ENCODE measurements around the gene TBC1D23.

DNA sequence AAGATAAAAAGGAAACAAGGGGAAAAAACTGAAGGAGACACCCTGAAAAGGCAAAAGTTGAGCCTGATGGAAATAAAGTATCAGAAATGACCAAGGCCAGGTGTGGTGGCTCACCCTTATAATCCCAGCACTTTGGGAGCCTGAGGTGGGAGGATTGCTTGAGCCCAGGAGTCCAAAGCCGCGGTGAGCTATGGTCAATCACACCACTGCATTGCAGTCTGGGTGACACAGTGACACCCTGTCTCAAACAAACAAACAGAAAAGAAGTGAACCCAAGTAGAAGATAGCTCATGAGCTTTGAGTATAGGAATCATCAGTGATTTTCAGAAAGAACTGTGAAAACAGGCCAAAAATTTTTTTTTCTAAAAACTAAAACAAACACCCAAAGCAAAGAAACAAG, 26.4 kb upstream of the TBC1D23 start:
- TF ChIP-seq, protein P1, sequence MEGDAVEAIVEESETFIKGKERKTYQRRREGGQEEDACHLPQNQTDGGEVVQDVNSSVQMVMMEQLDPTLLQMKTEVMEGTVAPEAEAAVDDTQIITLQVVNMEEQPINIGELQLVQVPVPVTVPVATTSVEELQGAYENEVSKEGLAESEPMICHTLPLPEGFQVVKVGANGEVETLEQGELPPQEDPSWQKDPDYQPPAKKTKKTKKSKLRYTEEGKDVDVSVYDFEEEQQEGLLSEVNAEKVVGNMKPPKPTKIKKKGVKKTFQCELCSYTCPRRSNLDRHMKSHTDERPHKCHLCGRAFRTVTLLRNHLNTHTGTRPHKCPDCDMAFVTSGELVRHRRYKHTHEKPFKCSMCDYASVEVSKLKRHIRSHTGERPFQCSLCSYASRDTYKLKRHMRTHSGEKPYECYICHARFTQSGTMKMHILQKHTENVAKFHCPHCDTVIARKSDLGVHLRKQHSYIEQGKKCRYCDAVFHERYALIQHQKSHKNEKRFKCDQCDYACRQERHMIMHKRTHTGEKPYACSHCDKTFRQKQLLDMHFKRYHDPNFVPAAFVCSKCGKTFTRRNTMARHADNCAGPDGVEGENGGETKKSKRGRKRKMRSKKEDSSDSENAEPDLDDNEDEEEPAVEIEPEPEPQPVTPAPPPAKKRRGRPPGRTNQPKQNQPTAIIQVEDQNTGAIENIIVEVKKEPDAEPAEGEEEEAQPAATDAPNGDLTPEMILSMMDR (conservative IDR thresholded peaks at IDR 0.05; ENCODE audit: low read depth in 2 of 2) = no peak
- no peak for TF ChIP-seq POLR2AphosphoS5 (IDR thresholded peaks at IDR 0.05; ENCODE audit: low read depth)
- no peak for TF ChIP-seq EZH2 (IDR thresholded peaks at IDR 0.05; ENCODE audit: low read depth, unreplicated experiment)
- TF ChIP-seq, protein P2, sequence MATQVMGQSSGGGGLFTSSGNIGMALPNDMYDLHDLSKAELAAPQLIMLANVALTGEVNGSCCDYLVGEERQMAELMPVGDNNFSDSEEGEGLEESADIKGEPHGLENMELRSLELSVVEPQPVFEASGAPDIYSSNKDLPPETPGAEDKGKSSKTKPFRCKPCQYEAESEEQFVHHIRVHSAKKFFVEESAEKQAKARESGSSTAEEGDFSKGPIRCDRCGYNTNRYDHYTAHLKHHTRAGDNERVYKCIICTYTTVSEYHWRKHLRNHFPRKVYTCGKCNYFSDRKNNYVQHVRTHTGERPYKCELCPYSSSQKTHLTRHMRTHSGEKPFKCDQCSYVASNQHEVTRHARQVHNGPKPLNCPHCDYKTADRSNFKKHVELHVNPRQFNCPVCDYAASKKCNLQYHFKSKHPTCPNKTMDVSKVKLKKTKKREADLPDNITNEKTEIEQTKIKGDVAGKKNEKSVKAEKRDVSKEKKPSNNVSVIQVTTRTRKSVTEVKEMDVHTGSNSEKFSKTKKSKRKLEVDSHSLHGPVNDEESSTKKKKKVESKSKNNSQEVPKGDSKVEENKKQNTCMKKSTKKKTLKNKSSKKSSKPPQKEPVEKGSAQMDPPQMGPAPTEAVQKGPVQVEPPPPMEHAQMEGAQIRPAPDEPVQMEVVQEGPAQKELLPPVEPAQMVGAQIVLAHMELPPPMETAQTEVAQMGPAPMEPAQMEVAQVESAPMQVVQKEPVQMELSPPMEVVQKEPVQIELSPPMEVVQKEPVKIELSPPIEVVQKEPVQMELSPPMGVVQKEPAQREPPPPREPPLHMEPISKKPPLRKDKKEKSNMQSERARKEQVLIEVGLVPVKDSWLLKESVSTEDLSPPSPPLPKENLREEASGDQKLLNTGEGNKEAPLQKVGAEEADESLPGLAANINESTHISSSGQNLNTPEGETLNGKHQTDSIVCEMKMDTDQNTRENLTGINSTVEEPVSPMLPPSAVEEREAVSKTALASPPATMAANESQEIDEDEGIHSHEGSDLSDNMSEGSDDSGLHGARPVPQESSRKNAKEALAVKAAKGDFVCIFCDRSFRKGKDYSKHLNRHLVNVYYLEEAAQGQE (IDR thresholded peaks at IDR 0.05; ENCODE audit: unreplicated experiment) = no peak
- TF ChIP-seq JUNB (IDR thresholded peaks at IDR 0.05; ENCODE audit: unreplicated experiment) = no peak
- TF ChIP-seq EZH2phosphoT487 (IDR thresholded peaks at IDR 0.05; ENCODE audit: unreplicated experiment) = no peak
- no peak for TF ChIP-seq ZNF114 (CRISPR knock-in tag; IDR thresholded peaks at IDR 0.05)
- TF ChIP-seq NANOG (IDR thresholded peaks at IDR 0.05; ENCODE audit: borderline replicate concordance) = no peak
- TF ChIP-seq, protein P3, sequence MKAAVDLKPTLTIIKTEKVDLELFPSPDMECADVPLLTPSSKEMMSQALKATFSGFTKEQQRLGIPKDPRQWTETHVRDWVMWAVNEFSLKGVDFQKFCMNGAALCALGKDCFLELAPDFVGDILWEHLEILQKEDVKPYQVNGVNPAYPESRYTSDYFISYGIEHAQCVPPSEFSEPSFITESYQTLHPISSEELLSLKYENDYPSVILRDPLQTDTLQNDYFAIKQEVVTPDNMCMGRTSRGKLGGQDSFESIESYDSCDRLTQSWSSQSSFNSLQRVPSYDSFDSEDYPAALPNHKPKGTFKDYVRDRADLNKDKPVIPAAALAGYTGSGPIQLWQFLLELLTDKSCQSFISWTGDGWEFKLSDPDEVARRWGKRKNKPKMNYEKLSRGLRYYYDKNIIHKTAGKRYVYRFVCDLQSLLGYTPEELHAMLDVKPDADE (IDR thresholded peaks at IDR 0.05) = no peak
- no peak for TF ChIP-seq CREB1 (CRISPR knock-in tag; IDR thresholded peaks at IDR 0.05; ENCODE audit: low read depth)
- TF ChIP-seq, protein P4, sequence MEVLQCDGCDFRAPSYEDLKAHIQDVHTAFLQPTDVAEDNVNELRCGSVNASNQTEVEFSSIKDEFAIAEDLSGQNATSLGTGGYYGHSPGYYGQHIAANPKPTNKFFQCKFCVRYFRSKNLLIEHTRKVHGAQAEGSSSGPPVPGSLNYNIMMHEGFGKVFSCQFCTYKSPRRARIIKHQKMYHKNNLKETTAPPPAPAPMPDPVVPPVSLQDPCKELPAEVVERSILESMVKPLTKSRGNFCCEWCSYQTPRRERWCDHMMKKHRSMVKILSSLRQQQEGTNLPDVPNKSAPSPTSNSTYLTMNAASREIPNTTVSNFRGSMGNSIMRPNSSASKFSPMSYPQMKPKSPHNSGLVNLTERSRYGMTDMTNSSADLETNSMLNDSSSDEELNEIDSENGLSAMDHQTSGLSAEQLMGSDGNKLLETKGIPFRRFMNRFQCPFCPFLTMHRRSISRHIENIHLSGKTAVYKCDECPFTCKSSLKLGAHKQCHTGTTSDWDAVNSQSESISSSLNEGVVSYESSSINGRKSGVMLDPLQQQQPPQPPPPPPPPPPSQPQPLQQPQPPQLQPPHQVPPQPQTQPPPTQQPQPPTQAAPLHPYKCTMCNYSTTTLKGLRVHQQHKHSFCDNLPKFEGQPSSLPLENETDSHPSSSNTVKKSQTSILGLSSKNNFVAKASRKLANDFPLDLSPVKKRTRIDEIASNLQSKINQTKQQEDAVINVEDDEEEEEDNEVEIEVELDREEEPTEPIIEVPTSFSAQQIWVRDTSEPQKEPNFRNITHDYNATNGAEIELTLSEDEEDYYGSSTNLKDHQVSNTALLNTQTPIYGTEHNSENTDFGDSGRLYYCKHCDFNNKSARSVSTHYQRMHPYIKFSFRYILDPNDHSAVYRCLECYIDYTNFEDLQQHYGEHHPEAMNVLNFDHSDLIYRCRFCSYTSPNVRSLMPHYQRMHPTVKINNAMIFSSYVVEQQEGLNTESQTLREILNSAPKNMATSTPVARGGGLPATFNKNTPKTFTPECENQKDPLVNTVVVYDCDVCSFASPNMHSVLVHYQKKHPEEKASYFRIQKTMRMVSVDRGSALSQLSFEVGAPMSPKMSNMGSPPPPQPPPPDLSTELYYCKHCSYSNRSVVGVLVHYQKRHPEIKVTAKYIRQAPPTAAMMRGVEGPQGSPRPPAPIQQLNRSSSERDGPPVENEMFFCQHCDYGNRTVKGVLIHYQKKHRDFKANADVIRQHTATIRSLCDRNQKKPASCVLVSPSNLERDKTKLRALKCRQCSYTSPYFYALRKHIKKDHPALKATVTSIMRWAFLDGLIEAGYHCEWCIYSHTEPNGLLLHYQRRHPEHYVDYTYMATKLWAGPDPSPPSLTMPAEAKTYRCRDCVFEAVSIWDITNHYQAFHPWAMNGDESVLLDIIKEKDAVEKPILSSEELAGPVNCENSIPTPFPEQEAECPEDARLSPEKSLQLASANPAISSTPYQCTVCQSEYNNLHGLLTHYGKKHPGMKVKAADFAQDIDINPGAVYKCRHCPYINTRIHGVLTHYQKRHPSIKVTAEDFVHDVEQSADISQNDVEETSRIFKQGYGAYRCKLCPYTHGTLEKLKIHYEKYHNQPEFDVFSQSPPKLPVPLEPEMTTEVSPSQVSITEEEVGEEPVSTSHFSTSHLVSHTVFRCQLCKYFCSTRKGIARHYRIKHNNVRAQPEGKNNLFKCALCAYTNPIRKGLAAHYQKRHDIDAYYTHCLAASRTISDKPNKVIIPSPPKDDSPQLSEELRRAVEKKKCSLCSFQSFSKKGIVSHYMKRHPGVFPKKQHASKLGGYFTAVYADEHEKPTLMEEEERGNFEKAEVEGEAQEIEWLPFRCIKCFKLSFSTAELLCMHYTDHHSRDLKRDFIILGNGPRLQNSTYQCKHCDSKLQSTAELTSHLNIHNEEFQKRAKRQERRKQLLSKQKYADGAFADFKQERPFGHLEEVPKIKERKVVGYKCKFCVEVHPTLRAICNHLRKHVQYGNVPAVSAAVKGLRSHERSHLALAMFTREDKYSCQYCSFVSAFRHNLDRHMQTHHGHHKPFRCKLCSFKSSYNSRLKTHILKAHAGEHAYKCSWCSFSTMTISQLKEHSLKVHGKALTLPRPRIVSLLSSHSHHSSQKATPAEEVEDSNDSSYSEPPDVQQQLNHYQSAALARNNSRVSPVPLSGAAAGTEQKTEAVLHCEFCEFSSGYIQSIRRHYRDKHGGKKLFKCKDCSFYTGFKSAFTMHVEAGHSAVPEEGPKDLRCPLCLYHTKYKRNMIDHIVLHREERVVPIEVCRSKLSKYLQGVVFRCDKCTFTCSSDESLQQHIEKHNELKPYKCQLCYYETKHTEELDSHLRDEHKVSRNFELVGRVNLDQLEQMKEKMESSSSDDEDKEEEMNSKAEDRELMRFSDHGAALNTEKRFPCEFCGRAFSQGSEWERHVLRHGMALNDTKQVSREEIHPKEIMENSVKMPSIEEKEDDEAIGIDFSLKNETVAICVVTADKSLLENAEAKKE (CRISPR knock-in tag; IDR thresholded peaks at IDR 0.05) = no peak
- no peak for TF ChIP-seq STAT1 (IDR thresholded peaks at IDR 0.05; ENCODE audit: unreplicated experiment)
- no peak for TF ChIP-seq ZNF331 (CRISPR knock-in tag; IDR thresholded peaks at IDR 0.05; ENCODE audit: low read depth)

Data from GM23338 (cell line).